OCI-LY1 (cell line): ENCODE data around the gene SH2B2.

ENCODE experiments used
- EZH2 ChIP-seq: fragments of 200-600 bp; sonication (generic), shearing (Covaris generic); IDR thresholded peaks from 2 replicates; pipeline ENCODE4 v1.8.0; 2017; ENCODE audit warnings: borderline replicate concordance, mixed run types, mild to moderate bottlenecking, antibody characterized with exemption, low read length, moderate library complexity, mixed read lengths
- TF ChIP-seq, protein P1 (sequence below): fragments of 200-600 bp; sonication (generic), shearing (Covaris generic); IDR thresholded peaks from 2 replicates; pipeline ENCODE4 v1.5.1; 2017; ENCODE audit warnings: mild to moderate bottlenecking, antibody characterized with exemption, low read length, moderate library complexity, mixed read lengths

DNA sequence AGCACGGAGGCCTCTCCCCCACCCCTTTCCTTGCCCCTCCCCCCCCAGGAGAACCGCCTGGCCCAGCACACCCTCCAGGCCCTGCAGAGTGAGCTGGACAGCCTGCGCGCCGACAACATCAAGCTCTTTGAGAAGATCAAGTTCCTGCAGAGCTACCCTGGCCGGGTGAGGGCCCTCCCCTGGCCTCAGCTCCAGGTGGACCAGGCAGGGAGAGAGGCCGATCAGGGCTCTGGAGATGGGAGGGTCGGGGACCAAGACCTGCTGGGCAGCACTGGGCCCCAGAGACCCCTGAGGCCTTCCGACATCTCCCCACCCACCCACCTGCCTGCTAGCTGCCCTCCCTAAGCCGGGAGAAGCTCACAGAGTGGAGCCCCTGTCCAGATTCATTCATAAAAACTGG lies 8.8 kb upstream of the SH2B2 start:
- TF ChIP-seq, protein P1, sequence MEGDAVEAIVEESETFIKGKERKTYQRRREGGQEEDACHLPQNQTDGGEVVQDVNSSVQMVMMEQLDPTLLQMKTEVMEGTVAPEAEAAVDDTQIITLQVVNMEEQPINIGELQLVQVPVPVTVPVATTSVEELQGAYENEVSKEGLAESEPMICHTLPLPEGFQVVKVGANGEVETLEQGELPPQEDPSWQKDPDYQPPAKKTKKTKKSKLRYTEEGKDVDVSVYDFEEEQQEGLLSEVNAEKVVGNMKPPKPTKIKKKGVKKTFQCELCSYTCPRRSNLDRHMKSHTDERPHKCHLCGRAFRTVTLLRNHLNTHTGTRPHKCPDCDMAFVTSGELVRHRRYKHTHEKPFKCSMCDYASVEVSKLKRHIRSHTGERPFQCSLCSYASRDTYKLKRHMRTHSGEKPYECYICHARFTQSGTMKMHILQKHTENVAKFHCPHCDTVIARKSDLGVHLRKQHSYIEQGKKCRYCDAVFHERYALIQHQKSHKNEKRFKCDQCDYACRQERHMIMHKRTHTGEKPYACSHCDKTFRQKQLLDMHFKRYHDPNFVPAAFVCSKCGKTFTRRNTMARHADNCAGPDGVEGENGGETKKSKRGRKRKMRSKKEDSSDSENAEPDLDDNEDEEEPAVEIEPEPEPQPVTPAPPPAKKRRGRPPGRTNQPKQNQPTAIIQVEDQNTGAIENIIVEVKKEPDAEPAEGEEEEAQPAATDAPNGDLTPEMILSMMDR, result no peak
- no peak for TF ChIP-seq EZH2
